ENCODE data around the gene MSRB1.

MSRB1 gene

DNA sequence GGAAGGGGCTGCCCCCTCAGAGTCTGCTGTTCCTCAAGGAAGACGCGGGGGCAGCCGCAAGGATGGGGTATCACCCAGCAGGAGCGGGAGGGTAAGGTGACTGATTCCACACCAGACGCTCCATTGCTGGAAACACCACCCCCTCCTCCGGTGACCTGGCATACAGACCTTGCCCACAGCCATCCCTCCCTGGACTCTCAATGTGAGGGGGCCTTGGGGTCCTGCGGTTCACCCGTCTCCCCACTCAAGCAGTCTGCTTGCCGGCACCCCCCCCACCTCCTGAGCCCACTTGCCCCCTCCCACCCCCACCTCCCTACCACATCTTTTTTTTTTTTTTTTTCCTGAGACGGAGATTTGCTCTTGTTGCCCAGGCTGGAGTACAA is 12.7 kb downstream of the MSRB1 start:
- no peaks in the 10 kb centered on the region; the same call in 1 of the 2 replicates for H3K36me3 ChIP-seq (ENCODE audit: insufficient read depth, low read length)
- H3F3A ChIP-seq (ENCODE audit: insufficient read depth, low read length) = no peaks in the 10 kb centered on the region
- peaks cover 13% of the 10 kb centered on the region for H3K4me1 ChIP-seq (ENCODE audit: insufficient read depth, low read length, severe bottlenecking)
- H3K9ac ChIP-seq (ENCODE audit: low read length) = no peak overlapping the region
- H3K27ac ChIP-seq (ENCODE audit: low read depth, low read length, poor library complexity, severe bottlenecking) = no peak overlapping the region
- H3K79me2 ChIP-seq (ENCODE audit: insufficient read depth, low read length) = no peaks in the 10 kb centered on the region
- H3K4me2 ChIP-seq (ENCODE audit: low read length) = no peak overlapping the region
- H3K9me3 ChIP-seq (ENCODE audit: low read length) = no peaks in the 10 kb centered on the region
- no peak overlapping the region for H2AFZ ChIP-seq (ENCODE audit: low read length)
- H3K27me3 ChIP-seq (ENCODE audit: insufficient read depth, low read length) = 0 out of 2 replicates have a peak, but pooled peaks cover 6% of the 10 kb centered on the region
- no peak overlapping the region for H3K4me3 ChIP-seq (ENCODE audit: low read depth, low read length, poor library complexity, severe bottlenecking)
- H3K9me2 ChIP-seq (ENCODE audit: low read depth, low read length) = no peaks in the 10 kb centered on the region
- TF ChIP-seq, protein P1, sequence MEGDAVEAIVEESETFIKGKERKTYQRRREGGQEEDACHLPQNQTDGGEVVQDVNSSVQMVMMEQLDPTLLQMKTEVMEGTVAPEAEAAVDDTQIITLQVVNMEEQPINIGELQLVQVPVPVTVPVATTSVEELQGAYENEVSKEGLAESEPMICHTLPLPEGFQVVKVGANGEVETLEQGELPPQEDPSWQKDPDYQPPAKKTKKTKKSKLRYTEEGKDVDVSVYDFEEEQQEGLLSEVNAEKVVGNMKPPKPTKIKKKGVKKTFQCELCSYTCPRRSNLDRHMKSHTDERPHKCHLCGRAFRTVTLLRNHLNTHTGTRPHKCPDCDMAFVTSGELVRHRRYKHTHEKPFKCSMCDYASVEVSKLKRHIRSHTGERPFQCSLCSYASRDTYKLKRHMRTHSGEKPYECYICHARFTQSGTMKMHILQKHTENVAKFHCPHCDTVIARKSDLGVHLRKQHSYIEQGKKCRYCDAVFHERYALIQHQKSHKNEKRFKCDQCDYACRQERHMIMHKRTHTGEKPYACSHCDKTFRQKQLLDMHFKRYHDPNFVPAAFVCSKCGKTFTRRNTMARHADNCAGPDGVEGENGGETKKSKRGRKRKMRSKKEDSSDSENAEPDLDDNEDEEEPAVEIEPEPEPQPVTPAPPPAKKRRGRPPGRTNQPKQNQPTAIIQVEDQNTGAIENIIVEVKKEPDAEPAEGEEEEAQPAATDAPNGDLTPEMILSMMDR (IDR thresholded peaks at IDR 0.05; ENCODE audit: low read length) = no peak
- TF ChIP-seq EZH2 (IDR thresholded peaks at IDR 0.05; ENCODE audit: borderline replicate concordance, low read length) = no peak
- no peaks in the 10 kb centered on the region for H4K20me1 ChIP-seq (ENCODE audit: insufficient read depth, low read length)

DNA sequence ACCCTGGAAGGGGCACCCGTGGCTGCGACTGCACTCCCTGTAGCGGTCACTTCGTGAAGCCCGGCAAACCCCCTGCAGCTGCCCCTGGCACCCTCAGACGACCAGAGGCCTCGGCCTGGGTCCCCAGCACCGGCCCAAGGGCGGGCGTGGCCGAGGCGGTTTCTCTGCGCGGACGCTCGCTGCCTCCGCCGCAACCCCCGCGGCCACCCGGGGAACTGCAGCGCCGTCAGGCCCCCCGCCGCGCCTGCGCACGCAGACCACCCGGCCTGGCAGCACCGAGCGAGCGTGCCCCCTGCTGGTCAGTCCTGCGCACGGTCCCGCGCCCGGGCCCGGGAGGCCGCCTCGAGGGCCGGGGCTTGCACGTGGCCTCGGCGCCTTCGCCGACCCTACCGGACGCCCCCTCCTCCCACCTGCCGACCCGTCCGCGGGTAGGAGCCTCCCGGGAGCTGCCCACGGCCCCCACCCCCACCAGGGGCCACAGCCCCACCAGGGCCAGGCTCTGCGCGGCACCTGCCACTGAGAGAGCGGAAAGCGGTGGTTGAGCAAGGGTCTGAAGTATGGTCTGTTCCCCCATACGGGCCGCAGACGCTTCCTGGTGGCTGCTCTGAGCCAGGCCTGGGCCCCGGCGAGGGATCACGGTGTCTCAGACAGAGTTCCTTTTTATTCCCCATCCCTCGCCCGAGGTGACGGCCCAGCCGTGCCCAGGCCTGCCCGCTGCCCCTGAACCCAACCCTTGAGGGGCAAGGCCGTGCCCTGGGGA is 13.2 kb downstream of the MSRB1 start:
- Histone ChIP-seq H2AFZ (ENCODE audit: low read length) (no peak overlapping the region), H3K36me3 (ENCODE audit: insufficient read depth, low read length) (no peaks in the 10 kb centered on the region), H4K20me1 (ENCODE audit: insufficient read depth, low read length) (no peaks in the 10 kb centered on the region), H3K9ac (ENCODE audit: low read length) (peak overlapping the region; percentile 48), H3F3A (ENCODE audit: insufficient read depth, low read length) (no peaks in the 10 kb centered on the region), H3K79me2 (ENCODE audit: insufficient read depth, low read length) (no peaks in the 10 kb centered on the region), H3K9me2 (ENCODE audit: low read depth, low read length) (no peaks in the 10 kb centered on the region), H3K27me3 (ENCODE audit: insufficient read depth, low read length) (0 out of 2 replicates have a peak, but pooled peaks cover 6% of the 10 kb centered on the region), H3K4me1 (ENCODE audit: insufficient read depth, low read length, severe bottlenecking) (peaks cover 13% of the 10 kb centered on the region), H3K4me3 (ENCODE audit: low read depth, low read length, poor library complexity, severe bottlenecking) (peak overlapping the region; percentile 56), H3K4me2 (ENCODE audit: low read length) (peak overlapping the region; percentile 76), H3K9me3 (ENCODE audit: low read length) (no peaks in the 10 kb centered on the region), H3K27ac (ENCODE audit: low read depth, low read length, poor library complexity, severe bottlenecking) (no peak overlapping the region)
- no peak for TF ChIP-seq EZH2 (IDR thresholded peaks at IDR 0.05; ENCODE audit: borderline replicate concordance, low read length)
- TF ChIP-seq, protein P1 (IDR thresholded peaks at IDR 0.05; ENCODE audit: low read length) = peak; percentile 78

DNA sequence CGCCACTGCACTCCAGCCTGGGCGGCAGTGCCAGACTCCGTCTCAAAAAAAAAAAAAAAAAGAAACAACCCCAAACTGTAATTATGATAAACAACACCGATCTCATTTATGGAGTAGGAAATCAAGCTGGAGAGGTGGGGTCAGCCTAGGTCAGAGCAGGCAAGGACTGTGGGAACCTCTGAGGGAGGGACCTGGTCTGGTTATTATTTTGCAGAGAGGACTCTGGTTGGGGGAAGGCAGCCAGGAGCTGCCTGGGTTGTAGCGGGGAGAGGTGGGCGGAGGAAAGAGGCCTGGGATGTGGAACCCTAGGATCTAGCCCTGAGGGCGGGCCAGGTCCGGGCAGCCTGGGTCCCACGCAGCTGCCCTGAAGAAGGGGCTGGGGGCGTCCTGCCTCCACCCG is 13.9 kb downstream of the MSRB1 start:
- Histone ChIP-seq H4K20me1 (ENCODE audit: insufficient read depth, low read length) (no peaks in the 10 kb centered on the region), H3K4me2 (ENCODE audit: low read length) (peak overlapping the region; percentile 76), H3K9me2 (ENCODE audit: low read depth, low read length) (no peaks in the 10 kb centered on the region), H3K9ac (ENCODE audit: low read length) (peak overlapping the region; percentile 48), H3K36me3 (ENCODE audit: insufficient read depth, low read length) (no peaks in the 10 kb centered on the region), H3K27ac (ENCODE audit: low read depth, low read length, poor library complexity, severe bottlenecking) (no peak overlapping the region), H3K4me3 (ENCODE audit: low read depth, low read length, poor library complexity, severe bottlenecking) (peak overlapping the region; percentile 56), H3K9me3 (ENCODE audit: low read length) (no peaks in the 10 kb centered on the region), H3F3A (ENCODE audit: insufficient read depth, low read length) (no peaks in the 10 kb centered on the region), H3K27me3 (ENCODE audit: insufficient read depth, low read length) (0 out of 2 replicates have a peak, but pooled peaks cover 6% of the 10 kb centered on the region), H3K79me2 (ENCODE audit: insufficient read depth, low read length) (no peaks in the 10 kb centered on the region), H2AFZ (ENCODE audit: low read length) (peak overlapping the region; percentile 30; the same call in 1 of the 2 replicates), H3K4me1 (ENCODE audit: insufficient read depth, low read length, severe bottlenecking) (peaks cover 13% of the 10 kb centered on the region)
- TF ChIP-seq, protein P1 (IDR thresholded peaks at IDR 0.05; ENCODE audit: low read length) = no peak

Measured in OCI-LY1 (cell line).